Skeletal muscle cell (primary cell): Measurements from ENCODE around the gene METAP1.
"Not testable (repeated sequence)": the region's sequence is repeated elsewhere in the genome, so short reads cannot be mapped to it uniquely, and the experiment has no call there.

Experiments used
- DNase-seq: peaks from one replicate; pipeline ENCODE4 v3.0.0-alpha.2; 2010; ENCODE audit warnings: low read depth
- H3K4me3 ChIP-seq: 2 replicates; pipeline ENCODE4 v1.5.1; 2011; ENCODE audit warnings: low read depth, mild to moderate bottlenecking, control low read depth, low read length, moderate library complexity

The METAP1 gene

GRCh38 chr4:99088023-99088449 is 92.5 kb downstream of the METAP1 start:
- DNase-seq, result peak; percentile 54
- peak overlapping the region; percentile 94 for H3K4me3 ChIP-seq

GRCh38 chr4:99088481-99089365 is 93.2 kb downstream of the METAP1 start, which contains the start of gene ADH5:
ADH5 (minus strand) TSS chr4:99088788; CDS start chr4:99088700, 88 bp downstream.
- peak within 1 kb of the TSS; percentile 94 for H3K4me3 ChIP-seq
- DNase-seq, result peak; percentile 58

GRCh38 chr4:99090481-99091215 is 95.1 kb downstream of the METAP1 start:
- no peak for DNase-seq
- peak overlapping the region; percentile 94 for H3K4me3 ChIP-seq

- no peak overlapping the region for H3K4me3 ChIP-seq
- no peak for DNase-seq
Measured at GRCh38 chr4:99091216-99091575, 95.7 kb downstream of the METAP1 start.

- H3K4me3 ChIP-seq, DNase-seq: not testable (repeated sequence)
Measured at GRCh38 chr4:99091841-99092240, 96.3 kb downstream of the METAP1 start.

- H3K4me3 ChIP-seq, result no peak overlapping the region
- DNase-seq, result no peak
Measured at GRCh38 chr4:99099311-99099710, 103.8 kb downstream of the METAP1 start.

GRCh38 chr4:99099814-99100213 is 104.3 kb downstream of the METAP1 start:
- not testable (repeated sequence) for DNase-seq

GRCh38 chr4:99100876-99101275 is 105.4 kb downstream of the METAP1 start:
- DNase-seq, result no peak
- no peak overlapping the region for H3K4me3 ChIP-seq

More at GRCh38 chr4:99099814-99100213, 104.3 kb downstream of the METAP1 start:
- not testable (repeated sequence) for H3K4me3 ChIP-seq

- no peak overlapping the region for H3K4me3 ChIP-seq
- no peak for DNase-seq
Measured at GRCh38 chr4:99102634-99103033, 107.1 kb downstream of the METAP1 start.

GRCh38 chr4:99103166-99103565 is 107.6 kb downstream of the METAP1 start:
- H3K4me3 ChIP-seq, result no peak overlapping the region
- DNase-seq, result no peak

- DNase-seq, result no peak
- no peak overlapping the region for H3K4me3 ChIP-seq
Measured at GRCh38 chr4:99104153-99104552, 108.6 kb downstream of the METAP1 start.

- DNase-seq, result not testable (repeated sequence)
Measured at GRCh38 chr4:99109286-99109685, 113.8 kb downstream of the METAP1 start.

More at GRCh38 chr4:99109286-99109685, 113.8 kb downstream of the METAP1 start:
- not testable (repeated sequence) for H3K4me3 ChIP-seq
